ENCODE data around the gene STX5. TPM values are rescaled to one million over a fixed set of nuclear protein-coding genes. Genes with fewer than 3 reads are reported as not detected.

Gene STX5
- total and polyA plus RNA-seq, 9 of the 15 experiments (the other 6 are each of a cell fraction or from before 2014, with no cell fraction given), result 2.8 to 28.6 (median 23.7) TPM

DNA sequence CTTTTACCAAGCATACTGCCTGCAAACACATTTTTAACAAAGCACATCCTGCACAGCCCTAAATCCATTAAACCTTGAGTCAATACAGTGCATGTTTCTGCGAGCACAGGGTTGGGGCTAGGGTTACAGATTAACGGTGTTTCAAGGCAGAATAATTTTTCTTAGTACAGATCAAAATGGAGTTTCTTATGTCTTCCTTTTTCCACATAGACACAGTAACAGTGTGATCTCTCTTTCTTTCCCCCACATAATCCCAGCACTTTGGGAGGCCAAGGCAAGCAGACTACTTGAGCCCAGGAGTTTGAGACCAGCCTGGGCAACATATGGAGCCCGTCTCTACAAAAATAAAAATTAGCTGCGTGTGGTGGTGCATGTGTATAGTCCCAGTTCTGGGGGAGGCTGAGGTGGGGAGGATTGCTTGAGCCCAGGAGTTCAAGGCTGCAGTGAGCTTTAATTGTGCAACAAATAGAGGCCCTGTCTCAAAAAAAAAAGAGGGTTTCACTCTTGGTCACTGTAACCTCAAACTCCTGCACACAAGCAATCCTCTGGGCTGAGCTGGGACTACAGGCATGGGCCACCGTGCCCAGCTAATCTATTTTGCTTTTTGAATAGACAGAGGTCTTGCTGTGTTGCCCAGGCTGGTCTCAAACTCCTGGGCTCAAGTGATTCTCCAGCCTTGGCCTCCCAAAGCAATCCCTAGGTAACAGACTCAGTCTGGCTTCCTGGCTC lies 29.1 kb upstream of the STX5 start (continued):
- TF ChIP-seq, protein P1, sequence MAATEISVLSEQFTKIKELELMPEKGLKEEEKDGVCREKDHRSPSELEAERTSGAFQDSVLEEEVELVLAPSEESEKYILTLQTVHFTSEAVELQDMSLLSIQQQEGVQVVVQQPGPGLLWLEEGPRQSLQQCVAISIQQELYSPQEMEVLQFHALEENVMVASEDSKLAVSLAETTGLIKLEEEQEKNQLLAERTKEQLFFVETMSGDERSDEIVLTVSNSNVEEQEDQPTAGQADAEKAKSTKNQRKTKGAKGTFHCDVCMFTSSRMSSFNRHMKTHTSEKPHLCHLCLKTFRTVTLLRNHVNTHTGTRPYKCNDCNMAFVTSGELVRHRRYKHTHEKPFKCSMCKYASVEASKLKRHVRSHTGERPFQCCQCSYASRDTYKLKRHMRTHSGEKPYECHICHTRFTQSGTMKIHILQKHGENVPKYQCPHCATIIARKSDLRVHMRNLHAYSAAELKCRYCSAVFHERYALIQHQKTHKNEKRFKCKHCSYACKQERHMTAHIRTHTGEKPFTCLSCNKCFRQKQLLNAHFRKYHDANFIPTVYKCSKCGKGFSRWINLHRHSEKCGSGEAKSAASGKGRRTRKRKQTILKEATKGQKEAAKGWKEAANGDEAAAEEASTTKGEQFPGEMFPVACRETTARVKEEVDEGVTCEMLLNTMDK (IDR thresholded peaks at IDR 0.05; ENCODE audit: borderline replicate concordance, insufficient read depth, low read depth, low read length, poor library complexity, severe bottlenecking), result no peak
- TF ChIP-seq, protein P2, sequence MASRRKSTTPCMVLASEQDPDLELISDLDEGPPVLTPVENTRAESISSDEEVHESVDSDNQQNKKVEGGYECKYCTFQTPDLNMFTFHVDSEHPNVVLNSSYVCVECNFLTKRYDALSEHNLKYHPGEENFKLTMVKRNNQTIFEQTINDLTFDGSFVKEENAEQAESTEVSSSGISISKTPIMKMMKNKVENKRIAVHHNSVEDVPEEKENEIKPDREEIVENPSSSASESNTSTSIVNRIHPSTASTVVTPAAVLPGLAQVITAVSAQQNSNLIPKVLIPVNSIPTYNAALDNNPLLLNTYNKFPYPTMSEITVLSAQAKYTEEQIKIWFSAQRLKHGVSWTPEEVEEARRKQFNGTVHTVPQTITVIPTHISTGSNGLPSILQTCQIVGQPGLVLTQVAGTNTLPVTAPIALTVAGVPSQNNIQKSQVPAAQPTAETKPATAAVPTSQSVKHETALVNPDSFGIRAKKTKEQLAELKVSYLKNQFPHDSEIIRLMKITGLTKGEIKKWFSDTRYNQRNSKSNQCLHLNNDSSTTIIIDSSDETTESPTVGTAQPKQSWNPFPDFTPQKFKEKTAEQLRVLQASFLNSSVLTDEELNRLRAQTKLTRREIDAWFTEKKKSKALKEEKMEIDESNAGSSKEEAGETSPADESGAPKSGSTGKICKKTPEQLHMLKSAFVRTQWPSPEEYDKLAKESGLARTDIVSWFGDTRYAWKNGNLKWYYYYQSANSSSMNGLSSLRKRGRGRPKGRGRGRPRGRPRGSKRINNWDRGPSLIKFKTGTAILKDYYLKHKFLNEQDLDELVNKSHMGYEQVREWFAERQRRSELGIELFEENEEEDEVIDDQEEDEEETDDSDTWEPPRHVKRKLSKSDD (conservative IDR thresholded peaks at IDR 0.05; ENCODE audit: low read length), result no peak
- TF ChIP-seq MBD2 (IDR thresholded peaks at IDR 0.05; ENCODE audit: borderline replicate concordance, low read depth), result no peak
- TF ChIP-seq ZNF41 (CRISPR knock-in tag; conservative IDR thresholded peaks at IDR 0.05), result peak; percentile 72
- TF ChIP-seq SMAD1 (IDR thresholded peaks at IDR 0.05; ENCODE audit: low read depth, low read length, partially characterized antibody), result no peak
- no peak for TF ChIP-seq FOXM1 (IDR thresholded peaks at IDR 0.05; ENCODE audit: low read depth)
- no peak for TF ChIP-seq FOXM1 (CRISPR knock-in tag; IDR thresholded peaks at IDR 0.05; ENCODE audit: low read depth)
- no peak for TF ChIP-seq CBFB (CRISPR knock-in tag; IDR thresholded peaks at IDR 0.05)
- TF ChIP-seq TAF7 (tag; IDR thresholded peaks at IDR 0.05), result no peak; the same call in 1 of the 2 replicates
- no peak for TF ChIP-seq ZNF197 (CRISPR knock-in tag; IDR thresholded peaks at IDR 0.05; ENCODE audit: low read depth)
- TF ChIP-seq, protein P3, sequence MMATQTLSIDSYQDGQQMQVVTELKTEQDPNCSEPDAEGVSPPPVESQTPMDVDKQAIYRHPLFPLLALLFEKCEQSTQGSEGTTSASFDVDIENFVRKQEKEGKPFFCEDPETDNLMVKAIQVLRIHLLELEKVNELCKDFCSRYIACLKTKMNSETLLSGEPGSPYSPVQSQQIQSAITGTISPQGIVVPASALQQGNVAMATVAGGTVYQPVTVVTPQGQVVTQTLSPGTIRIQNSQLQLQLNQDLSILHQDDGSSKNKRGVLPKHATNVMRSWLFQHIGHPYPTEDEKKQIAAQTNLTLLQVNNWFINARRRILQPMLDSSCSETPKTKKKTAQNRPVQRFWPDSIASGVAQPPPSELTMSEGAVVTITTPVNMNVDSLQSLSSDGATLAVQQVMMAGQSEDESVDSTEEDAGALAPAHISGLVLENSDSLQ (IDR thresholded peaks at IDR 0.05), result no peak
- no peak for TF ChIP-seq IRF2 (CRISPR knock-in tag; IDR thresholded peaks at IDR 0.05)
- no peak for TF ChIP-seq TRIM28 (IDR thresholded peaks at IDR 0.05)
- TF ChIP-seq, protein P4, sequence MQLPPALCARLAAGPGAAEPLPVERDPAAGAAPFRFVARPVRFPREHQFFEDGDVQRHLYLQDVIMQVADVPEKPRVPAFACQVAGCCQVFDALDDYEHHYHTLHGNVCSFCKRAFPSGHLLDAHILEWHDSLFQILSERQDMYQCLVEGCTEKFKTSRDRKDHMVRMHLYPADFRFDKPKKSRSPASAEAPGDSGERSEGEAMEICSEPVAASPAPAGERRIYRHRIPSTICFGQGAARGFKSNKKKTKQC (CRISPR knock-in tag; IDR thresholded peaks at IDR 0.05), result no peak
- TF ChIP-seq, protein P5, sequence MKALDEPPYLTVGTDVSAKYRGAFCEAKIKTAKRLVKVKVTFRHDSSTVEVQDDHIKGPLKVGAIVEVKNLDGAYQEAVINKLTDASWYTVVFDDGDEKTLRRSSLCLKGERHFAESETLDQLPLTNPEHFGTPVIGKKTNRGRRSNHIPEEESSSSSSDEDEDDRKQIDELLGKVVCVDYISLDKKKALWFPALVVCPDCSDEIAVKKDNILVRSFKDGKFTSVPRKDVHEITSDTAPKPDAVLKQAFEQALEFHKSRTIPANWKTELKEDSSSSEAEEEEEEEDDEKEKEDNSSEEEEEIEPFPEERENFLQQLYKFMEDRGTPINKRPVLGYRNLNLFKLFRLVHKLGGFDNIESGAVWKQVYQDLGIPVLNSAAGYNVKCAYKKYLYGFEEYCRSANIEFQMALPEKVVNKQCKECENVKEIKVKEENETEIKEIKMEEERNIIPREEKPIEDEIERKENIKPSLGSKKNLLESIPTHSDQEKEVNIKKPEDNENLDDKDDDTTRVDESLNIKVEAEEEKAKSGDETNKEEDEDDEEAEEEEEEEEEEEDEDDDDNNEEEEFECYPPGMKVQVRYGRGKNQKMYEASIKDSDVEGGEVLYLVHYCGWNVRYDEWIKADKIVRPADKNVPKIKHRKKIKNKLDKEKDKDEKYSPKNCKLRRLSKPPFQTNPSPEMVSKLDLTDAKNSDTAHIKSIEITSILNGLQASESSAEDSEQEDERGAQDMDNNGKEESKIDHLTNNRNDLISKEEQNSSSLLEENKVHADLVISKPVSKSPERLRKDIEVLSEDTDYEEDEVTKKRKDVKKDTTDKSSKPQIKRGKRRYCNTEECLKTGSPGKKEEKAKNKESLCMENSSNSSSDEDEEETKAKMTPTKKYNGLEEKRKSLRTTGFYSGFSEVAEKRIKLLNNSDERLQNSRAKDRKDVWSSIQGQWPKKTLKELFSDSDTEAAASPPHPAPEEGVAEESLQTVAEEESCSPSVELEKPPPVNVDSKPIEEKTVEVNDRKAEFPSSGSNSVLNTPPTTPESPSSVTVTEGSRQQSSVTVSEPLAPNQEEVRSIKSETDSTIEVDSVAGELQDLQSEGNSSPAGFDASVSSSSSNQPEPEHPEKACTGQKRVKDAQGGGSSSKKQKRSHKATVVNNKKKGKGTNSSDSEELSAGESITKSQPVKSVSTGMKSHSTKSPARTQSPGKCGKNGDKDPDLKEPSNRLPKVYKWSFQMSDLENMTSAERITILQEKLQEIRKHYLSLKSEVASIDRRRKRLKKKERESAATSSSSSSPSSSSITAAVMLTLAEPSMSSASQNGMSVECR (CRISPR knock-in tag; IDR thresholded peaks at IDR 0.05), result peak; percentile 54
- 0 out of 2 replicates have a peak, but pooled peaks have one; percentile 12 for TF ChIP-seq ZSCAN32 (CRISPR knock-in tag; IDR thresholded peaks at IDR 0.05)
- TF ChIP-seq THRAP3 (IDR thresholded peaks at IDR 0.05; ENCODE audit: borderline replicate concordance), result no peak

Measured in K562 (cell line).